Suppressor macrophage treated with lipopolysaccharide for 1 hour (primary cell): ENCODE results near the gene DCST1.

Experiments used
- DNase-seq, 3 donors: peaks; one replicate each; pipeline ENCODE4 v3.0.0-alpha.2; 2020 to 2022

Gene DCST1

DNA sequence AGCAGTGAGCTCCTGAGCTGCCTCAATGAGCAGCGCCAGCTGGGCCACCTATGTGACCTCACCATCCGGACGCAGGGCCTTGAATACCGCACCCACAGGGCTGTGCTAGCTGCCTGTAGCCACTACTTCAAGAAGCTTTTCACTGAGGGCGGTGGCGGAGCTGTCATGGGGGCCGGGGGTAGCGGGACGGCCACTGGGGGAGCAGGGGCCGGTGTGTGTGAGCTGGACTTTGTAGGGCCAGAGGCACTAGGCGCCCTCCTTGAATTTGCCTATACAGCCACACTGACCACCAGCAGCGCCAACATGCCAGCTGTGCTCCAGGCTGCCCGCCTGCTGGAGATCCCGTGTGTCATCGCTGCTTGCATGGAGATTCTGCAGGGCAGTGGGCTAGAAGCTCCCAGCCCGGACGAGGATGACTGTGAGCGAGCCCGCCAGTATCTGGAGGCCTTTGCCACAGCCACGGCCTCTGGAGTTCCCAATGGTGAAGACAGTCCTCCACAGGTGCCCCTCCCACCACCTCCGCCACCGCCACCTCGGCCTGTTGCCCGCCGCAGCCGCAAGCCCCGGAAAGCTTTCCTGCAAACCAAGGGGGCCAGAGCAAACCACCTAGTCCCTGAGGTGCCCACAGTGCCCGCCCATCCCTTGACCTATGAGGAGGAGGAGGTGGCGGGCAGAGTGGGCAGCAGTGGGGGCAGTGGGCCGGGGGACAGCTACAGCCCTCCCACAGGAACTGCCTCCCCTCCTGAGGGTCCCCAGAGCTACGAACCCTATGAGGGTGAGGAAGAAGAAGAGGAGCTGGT lies 18.7 kb upstream of the DCST1 start:
- DNase-seq: no peak

DNA sequence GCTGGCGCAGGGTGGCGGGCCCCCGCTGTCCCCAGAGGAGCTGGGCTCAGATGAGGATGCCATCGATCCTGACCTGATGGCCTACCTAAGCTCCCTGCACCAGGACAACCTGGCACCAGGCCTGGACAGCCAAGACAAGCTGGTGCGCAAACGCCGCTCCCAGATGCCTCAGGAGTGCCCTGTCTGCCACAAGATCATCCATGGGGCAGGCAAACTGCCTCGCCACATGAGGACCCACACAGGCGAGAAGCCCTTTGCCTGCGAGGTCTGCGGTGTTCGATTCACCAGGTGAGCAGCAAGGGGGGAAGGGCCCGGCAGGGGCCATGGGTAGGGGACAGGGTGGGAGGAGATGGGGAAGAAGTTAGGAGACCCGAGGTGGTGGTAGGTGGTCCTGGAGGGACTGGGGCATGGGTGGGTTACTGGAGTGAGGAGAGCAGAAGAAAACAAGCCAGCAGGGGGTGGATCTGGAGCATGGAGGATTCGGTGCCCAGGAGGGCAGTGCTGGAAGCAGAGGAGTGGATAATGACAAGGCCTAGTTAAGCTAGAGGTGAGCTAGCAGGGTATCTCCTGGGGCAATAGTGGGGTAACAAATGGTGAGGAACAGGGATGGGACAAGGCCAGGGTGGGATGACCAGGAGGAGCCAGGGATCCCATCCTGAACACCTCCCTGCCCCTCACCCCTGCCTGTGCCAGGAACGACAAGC lies 17.9 kb upstream of the DCST1 start:
- no peak for DNase-seq

DNA sequence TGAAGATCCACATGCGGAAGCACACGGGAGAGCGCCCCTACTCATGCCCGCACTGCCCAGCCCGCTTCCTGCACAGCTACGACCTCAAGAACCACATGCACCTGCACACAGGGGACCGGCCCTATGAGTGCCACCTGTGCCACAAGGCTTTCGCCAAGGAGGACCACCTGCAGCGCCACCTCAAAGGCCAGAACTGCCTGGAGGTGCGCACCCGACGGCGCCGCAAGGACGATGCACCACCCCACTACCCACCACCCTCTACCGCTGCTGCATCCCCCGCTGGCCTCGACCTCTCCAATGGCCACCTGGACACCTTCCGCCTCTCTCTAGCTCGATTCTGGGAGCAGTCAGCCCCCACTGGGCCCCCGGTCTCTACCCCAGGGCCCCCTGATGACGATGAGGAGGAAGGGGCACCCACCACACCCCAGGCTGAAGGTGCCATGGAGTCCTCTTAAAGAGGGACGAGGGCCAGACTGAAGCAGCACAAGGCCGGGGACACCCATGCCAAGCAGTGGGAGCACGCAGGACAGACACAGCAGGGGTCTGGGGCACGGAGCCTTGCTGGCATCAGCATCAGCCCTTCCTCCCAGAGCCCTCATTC lies 17.3 kb upstream of the DCST1 start:
- DNase-seq: no peak

DNA sequence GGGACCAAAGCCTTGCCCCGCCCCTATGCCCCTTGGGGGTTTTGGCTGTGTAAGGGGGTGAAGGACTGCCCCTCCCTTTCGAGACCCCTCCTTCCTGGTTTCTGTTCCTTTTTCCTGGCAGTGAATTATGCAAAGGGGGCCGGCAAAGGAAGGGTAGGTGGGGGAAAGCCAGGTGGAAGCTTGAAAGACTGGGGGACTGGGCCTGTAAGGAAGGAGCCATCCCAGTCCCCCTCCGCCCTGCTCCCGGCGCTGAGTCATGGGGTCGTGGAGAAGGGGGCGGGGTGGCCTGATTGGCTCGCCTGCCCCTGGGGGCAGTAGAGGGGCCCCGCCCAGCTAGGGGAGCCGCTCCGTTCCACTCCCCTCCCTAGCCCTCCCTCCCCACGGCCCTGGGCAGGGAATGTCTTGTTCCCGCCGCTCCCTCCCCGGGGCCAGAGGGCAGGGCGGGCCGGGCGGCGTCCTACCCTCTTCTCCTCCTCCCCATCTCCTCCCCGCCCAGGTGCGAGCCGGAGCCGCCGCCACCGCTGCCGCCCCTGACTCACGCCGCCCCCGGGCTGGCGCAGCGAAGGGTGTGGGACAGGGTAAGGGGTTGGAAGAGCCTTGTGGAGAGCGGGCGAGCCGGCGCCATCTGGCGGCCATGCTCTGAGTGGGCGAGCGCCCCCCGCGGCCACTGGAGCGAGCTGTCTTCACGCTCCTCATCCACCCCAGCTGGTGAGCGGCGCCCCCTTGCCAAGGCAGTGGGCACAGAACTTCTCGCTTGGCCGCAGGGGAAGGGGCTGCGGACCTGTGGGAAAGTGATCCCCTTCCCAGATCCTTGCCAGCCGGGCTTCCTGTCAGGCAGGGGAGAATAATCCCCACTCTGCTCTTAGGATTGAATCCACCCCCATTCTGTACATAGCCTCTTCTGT lies 16.3 kb upstream of the DCST1 start:
- peak; percentile 88 to 94 (median 89) for DNase-seq

DNA sequence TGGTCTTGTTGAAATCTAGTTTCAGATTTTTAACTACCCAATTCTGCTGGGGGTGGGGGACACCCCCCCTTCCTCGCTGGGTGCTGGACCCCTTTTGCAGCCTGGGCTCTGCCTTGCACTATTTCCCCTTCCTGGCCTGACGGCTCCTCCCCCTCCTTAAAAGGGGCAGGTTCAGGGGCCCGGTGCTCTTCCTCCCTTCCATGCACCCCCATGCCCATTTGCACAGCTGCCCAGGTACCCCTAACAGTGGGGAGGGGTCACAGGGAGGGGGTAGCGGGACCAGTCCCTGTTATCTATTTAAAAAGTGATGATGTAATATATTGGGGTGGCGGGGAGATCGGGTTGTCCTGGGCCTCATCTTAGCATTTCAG lies 15.7 kb upstream of the DCST1 start:
- DNase-seq: no peak

DNA sequence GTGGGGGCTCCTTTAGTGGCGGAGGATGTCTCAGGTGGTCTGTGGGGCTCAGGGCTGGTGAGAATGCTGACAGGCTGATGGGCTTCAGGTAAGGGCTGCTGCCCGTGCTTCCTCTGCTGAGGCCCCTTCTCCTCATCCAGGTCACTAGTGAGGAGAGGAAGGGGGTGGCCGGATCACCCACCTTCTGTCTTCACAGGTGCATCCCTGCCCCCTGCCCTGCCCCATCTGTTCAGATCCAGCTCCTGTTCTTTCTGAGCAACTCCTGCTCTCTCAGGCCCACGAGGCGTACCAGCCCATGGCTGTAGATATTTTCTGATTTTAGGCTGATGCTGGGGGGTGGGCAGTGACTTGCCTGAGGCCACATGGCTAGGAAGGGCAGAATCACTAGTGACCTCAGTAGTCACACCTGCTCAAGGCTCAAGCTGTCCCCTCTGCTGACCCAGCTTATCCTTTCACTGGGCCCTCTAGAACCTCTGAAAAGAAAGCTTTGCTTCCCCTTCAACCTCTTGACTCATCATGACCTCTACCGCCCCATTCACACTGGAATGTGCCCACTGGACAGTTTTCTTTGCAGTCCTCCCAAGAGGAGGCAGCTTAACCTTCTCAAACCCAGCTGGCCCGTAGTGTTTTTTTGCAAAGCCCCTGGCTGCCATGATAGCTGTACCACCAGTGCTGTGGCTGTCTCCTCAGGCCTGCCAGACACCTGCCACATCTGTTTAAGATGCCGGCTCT lies 14.8 kb upstream of the DCST1 start:
- DNase-seq: peak in 2 of 3 donors; percentile 51 to 55

DNA sequence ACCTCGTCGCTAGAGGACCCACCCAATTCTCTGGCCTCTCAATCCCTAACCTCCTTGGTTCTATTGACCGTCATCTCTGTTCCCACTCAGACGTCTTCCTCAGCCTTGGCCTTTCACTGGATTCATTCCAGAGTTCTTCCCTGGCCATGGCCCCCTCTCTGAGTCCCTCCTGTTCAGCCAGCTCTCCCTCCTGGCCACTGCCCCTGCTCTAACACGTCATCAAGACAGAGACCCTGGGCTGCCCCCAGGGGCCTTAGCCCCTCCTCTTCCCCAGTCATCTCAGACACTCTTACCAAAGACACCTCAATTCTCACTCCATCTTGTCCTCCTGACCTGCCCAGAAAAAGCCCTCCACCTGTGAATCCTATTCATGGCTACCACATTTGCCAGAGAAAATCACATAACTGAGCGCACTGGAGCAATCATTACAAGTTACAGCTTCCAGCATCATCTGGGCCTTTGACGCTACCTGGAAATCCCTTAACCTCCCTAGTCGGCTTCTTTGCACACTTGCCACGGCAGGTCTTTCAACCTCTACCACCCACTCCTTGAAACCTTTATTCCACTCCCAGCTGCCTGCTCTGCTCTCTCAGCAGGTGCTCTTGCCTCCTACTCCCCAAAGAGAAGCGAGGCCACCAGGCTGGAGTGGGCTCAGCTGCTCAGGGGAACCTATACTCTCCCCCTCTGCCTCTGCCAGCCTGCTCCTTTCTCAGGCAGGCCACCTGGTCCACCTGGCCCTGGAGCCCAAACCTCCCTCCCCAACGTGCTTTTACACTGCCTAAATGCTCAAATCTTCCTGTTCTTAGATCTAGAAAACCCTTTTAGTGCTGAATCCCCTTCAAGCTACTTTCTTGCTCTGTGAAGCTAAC lies 14.0 kb upstream of the DCST1 start:
- no peak for DNase-seq

DNA sequence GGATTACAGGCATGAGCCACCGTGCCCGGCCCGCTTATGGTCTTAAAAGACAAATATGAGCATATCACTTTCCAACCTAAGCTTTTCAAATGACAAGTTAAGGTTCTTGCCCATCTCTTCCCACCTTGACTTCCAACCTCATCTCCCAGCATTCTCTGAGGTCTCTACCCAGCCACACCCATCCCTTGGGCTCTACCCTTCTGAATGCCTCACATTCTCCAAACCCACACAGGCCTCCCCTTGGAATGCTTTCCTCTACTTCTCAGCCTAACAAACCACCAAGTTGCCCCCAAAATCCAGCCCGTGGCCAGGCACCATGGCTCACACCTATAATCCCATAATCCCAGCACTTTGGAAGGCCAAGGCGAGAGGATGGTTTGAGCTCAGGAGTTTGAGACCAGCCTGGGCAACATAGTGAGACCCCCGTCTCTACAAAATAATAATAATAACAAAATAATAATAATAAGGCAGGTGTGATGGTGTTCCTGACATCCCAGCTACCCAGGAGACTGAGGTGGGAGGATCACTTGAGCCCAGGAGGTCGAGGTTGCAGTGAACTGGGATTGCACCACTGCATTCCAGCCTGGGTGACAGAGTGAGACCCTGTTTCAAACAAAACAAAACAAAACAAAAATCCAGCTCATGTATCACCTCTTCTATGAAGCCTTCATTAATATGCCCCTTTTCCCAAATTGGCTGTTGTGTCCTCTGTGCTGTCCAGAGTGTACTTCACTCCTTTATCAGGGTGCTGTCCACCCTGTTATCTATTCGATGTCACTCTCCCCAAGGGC lies 11.3 kb upstream of the DCST1 start:
- DNase-seq: no peak

DNA sequence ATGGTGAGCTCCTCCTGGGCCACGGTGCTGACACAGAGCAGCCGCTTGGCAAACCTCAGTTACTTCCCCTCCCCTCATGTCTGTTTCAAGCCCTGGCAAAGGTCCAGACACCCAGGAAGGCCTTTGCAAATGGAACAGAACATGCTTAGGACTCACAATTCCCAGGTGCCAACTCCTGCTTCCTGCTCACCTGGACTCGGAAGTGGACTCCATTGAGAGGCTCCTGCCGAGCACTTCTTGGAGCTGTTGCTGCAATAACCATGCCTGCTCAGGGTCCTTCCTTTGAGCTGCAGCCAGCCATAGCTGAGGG lies 10.7 kb upstream of the DCST1 start:
- DNase-seq: no peak

DNA sequence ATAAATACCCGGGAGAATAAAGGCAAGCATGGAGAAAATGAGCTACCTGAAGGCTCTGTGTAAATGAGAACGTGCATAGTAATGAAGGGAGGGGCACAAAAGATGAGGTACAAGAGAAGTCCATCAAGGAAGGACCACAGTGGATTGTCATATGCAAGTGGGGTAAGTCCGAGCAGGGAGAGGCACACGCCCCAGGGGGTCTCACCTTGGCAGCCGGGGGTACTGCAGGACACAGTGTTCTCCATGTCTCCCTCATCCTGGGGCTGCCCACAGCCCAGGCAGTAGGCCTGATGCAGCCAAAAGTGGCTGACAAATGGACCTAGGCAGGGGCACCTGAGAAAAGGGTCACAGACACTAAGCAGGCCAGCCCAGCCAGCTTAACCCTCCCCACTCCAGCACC lies 10.0 kb upstream of the DCST1 start:
- DNase-seq: no peak

DNA sequence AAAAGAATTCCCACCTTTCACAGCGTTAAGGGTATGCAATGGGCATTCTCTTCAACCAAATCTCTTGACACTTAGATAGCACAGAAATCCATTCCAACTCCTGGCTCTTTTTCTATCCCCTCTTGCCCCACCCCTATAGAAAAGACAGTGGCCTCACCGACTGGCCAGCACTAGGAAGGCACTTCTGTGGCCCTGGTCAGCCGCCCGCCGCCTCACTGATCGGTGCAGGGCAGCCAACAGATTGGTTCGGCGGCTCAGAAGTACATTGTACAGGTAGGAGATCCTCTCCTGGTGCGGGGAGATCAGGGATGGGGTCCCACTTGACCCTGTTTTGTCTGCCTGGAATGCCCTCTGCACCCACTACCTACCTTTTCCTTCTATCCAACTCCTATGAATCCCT lies 9.3 kb upstream of the DCST1 start:
- no peak for DNase-seq

DNA sequence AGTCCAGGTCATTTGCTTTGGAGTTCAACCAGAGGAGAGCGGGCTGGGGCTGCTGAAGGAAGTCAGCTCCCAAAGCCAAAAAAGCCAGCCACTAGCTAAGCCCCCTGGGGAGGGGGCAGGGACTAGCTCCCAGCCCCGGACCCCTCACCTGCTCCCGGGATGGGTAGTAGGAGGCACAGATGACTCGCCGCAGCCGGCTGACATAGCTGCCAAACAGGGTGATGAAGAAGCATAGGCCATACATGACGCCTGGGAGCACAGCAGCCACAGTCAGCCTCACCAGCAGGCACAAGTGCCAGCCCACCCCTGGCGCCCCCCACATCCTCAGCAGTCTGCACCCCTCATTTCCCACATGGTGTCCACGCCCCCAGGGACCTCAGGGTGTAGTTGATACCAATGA lies 7.5 kb upstream of the DCST1 start:
- no peak for DNase-seq

DNA sequence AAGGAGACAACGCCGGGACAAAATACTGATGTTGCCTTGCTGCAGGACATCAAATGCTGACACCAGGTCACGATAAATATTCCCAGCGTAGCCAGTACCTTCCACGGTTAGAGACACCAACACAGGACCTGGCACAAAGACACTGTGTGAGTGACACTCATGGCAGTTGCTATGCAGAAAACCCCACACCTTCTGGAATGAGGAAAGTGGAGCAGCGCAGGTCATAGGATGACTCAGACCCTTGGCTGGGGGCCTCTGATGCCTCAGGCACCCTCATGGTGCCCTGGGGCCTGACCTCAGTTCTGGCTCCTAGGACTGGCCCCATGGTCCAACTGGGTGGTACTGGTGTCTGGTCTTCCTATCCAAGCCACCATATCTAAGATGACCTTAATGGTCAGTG lies 7.0 kb upstream of the DCST1 start:
- no peak for DNase-seq

DNA sequence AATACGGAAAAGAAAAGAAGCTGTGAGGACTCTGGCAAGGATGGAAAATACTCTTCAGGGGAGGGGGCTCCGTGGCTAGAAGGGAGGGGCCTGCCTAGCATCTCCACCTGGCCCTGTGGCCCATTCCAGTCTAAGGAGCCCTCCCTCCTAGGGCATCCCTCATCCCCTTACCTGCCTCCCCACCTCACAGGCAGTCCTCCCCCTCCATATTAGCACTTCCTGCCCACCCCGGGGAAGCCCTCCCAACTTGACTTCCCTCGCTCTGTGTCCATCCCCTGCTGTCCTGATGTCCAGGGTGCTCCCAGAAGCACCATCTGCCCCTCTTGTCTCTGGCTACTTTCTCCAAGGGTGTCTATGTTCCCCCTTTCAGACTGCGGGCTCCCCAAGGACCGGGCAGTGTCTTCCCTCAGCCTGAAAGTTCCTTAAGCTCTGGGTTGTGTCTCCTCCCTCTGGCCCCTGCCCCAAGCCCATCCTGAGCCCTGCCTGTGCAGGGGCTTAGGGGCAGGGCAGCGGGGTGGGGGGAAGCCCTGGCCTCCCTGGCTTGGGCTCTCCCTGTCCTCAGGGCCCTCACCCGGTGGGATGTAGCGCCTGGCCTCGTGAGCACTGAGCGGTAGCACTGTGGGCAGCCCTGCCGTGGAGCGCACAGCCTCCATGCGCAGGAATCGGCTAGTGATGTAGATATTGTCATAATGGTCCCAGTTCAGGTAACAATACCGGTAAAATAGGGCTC lies 3.9 kb upstream of the DCST1 start:
- DNase-seq: no peak

DNA sequence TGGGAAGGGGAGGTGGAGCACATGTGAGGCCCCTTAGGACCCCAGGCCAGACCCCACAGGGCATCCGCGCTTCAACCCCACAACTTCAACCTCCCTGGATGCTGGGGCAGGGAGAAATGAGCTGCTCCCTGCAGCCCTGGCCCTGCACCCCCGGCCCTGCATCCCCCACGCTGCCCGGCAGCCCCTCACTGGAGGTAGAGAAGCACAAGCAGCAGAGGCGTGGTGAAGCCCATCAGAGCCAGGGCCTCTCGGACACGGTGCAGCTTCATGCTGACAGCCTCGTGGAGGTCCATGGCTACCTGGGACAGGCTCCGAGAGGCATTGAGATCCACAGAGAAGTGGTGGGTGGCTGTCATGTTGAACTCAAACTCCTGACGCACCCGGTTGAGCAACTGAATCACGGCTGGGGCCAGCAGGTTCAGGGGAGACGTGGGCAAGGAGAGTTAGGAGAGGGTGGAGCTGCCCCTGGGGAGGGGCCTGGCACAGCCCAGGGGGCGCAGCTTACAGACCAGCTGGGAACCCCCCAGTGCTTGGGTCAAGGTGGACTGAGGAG lies 3.3 kb upstream of the DCST1 start:
- DNase-seq: no peak

DNA sequence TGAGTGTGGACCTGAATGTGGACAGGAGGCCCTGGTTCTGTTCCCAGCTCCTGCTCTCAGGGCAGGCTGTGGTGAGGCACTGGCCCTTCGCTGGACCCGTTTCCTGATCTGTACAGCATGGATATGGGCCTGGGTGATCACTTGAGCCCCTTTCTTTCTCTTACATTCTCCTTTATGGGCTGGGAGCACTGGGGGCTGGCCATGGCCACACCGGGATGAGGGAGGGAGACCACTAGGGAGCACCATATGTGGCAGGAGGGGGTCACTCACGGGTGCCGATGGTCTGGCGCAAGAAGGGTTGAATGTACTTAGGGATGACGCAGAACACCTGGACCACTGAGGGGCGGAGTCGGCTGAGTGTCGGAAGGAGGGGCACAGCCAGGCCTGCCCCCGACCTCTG lies 2.7 kb upstream of the DCST1 start:
- no peak for DNase-seq

DNA sequence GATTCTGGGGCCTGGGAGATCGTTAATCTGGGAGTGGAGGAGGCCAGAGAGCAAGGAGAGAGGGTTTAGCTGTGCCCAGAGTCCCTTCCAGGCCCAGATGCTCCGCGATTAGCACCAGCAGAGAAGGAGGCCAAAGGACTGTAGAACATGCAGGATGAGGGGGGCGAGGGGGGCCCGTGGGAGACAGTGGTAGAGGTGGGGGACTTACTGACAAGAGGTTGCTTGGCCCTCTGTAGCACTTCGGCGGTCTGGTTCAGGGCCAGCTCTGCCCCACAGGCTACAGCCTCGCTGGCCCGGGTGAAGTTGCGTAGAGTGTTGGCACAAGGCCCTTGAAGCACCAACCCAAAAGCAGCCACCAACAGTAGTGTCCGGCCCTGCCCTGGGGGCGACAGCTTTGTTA lies 738 bp upstream of the DCST1 start:
- no peak for DNase-seq

DNA sequence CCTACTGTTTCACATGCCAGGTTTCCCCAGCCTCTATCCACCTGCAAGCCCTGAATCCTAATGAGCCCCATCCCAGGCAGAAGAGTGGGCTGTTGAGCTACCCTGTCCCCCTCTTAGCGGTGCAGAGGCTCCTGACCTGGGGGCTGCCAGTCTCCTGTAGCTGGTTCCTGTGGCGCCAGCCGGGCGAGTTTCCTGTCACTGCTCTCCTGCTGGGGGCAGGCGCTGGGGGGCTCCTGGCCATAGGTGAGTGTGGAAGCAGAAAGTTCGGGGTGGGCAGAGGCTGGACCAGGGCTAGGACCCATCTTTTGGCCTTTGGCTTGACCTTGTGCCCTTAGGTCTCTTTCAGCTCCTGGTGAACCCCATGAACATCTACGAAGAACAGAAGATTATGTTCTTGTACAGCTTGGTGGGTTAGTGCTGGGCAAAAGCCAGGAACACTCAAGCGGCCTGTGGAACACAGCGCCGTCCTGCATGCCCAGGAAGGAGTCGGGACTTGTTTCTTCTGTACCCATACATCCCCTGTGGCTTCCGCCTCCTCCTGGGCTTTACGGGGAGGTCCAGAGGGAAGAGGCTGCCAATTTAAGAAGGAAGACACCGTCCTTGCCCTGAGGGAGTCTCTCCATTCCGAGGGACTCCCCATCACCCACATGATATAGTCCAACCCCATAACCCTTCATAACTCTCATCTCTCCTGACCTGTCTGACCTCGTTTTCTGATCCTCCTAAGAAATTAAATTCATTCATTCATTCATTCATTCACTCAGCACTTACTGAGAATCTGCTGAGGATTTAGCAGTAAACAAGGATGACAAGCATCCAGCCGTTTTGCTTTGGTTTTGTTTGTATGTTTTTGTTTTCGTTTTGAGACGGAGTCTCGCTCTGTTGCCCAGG lies 939 bp downstream of the DCST1 start:
- no peak for DNase-seq

DNA sequence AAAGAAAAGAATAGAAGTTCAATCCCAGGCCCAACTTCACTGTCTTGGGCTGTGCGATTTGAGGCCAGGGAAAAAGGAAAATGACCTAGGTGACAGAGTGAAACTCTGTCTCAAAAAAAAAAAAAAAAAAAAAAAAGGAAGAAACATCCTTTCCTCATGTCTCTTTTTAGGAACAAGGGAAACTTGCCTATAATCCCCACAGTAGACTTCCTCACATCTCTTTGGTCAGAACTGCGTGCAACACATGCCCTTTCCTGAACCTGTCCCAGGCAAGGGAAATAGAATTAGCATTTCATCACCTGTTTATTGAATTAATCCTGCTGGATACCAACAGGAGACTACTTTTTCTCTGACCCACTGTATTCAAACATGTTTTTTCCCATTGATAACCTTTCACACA lies 2.3 kb downstream of the DCST1 start:
- DNase-seq: peak; percentile 76 to 90 (median 86)
